K562 (cell line): ENCODE measurements around the gene TLE3. TPM values are rescaled to one million over a fixed set of nuclear protein-coding genes. Genes with fewer than 3 reads are reported as not detected.

ENCODE experiments used
- AFF4 ChIP-seq: sonication (generic); formaldehyde crosslinking; IDR thresholded peaks from 2 replicates; pipeline ENCODE4 v1.8.0; 2023; ENCODE audit warnings: mild to moderate bottlenecking, missing genetic modification reagents
- BRF1 ChIP-seq: IDR thresholded peaks from 3 replicates; pipeline ENCODE4 v1.6.1; 2011; ENCODE audit warnings: borderline replicate concordance, mild to moderate bottlenecking; ENCODE audit not compliant: insufficient read length; ENCODE audit errors: extremely low read depth
- CEBPB ChIP-seq: fragments of 450-650 bp; IDR thresholded peaks from 2 replicates; pipeline ENCODE4 v1.6.1; 2016; ENCODE audit warnings: missing genetic modification characterization, missing compliant biosample characterization
- CREM ChIP-seq: IDR thresholded peaks from 2 replicates; pipeline ENCODE4 v1.6.1; 2014; ENCODE audit warnings: antibody characterized with exemption, low read depth
- CXXC5 ChIP-seq: fragments of 250-450 bp; sonication (Bioruptor Pico); IDR thresholded peaks from 2 replicates; pipeline ENCODE4 v1.8.0; 2022; ENCODE audit warnings: inconsistent platforms, mild to moderate bottlenecking, moderate library complexity
- DMBX1 ChIP-seq: fragments of 250-450 bp; sonication (Bioruptor Pico); IDR thresholded peaks from 2 replicates; pipeline ENCODE4 v1.8.0; 2022; ENCODE audit warnings: inconsistent platforms, mild to moderate bottlenecking, moderate library complexity, borderline replicate concordance
- FIP1L1 ChIP-seq: fragments of 200-400 bp; formaldehyde crosslinking; IDR thresholded peaks from 2 replicates; pipeline ENCODE4 v1.6.1; 2018; ENCODE audit warnings: mild to moderate bottlenecking, low read depth, low read length; ENCODE audit not compliant: poor library complexity, severe bottlenecking
- GABPB1 ChIP-seq: sonication (generic); formaldehyde crosslinking; IDR thresholded peaks from 2 replicates; pipeline ENCODE4 v1.8.0; 2022; ENCODE audit warnings: mild to moderate bottlenecking, missing genetic modification reagents
- HDAC1 ChIP-seq, 2 experiments: fragments of 450-650 bp; IDR thresholded peaks; 2 replicates each; pipeline ENCODE4 v1.6.1; 2016 to 2017; ENCODE audit warnings: inconsistent platforms in 1 of 2, mild to moderate bottlenecking in 1 of 2, moderate library complexity in 1 of 2
- HMGN3 ChIP-seq: IDR thresholded peaks from 2 replicates; pipeline ENCODE4 v1.6.1; 2011; ENCODE audit warnings: borderline replicate concordance, low read depth, mild to moderate bottlenecking, mixed read lengths, low read length; ENCODE audit not compliant: insufficient read length; ENCODE audit errors: extremely low read depth
- MAX ChIP-seq: sonication (generic); formaldehyde crosslinking; IDR thresholded peaks from 2 replicates; pipeline ENCODE4 v1.9.0; 2022; ENCODE audit warnings: mild to moderate bottlenecking, missing genetic modification reagents
- MTA3 ChIP-seq: fragments of 450-650 bp; formaldehyde crosslinking; IDR thresholded peaks from 2 replicates; pipeline ENCODE4 v1.6.1; 2017; ENCODE audit warnings: mild to moderate bottlenecking, borderline replicate concordance
- NFE2 ChIP-seq: IDR thresholded peaks from 2 replicates; pipeline ENCODE4 v1.6.1; 2014; ENCODE audit warnings: antibody characterized with exemption, low read depth
- PKNOX1 ChIP-seq: fragments of 450-650 bp; IDR thresholded peaks from 2 replicates; pipeline ENCODE4 v1.6.1; 2016
- POLR2G ChIP-seq: fragments of 200-400 bp; formaldehyde crosslinking; IDR thresholded peaks from 2 replicates; pipeline ENCODE4 v1.6.1; 2017; ENCODE audit warnings: low read depth, mild to moderate bottlenecking, antibody characterized with exemption, low read length, moderate library complexity
- PTRF ChIP-seq: fragments of 450-650 bp; IDR thresholded peaks from 2 replicates; pipeline ENCODE4 v1.6.1; 2016; ENCODE audit warnings: mild to moderate bottlenecking, missing genetic modification characterization, missing compliant biosample characterization
- RBM34 ChIP-seq: fragments of 200-400 bp; formaldehyde crosslinking; IDR thresholded peaks from 2 replicates; pipeline ENCODE4 v1.6.1; 2018; ENCODE audit warnings: low read length, borderline replicate concordance; ENCODE audit not compliant: insufficient read depth
- SRF ChIP-seq, 2 experiments: fragments of 250-450, 450-650 bp in 1 of 2; sonication (Bioruptor Pico) in 1 of 2; sonication (generic) in 1 of 2; formaldehyde crosslinking; IDR thresholded peaks; 2 replicates each; pipeline versions ENCODE4 v1.5.0 to v1.5.1; 2020 to 2022; ENCODE audit warnings: mild to moderate bottlenecking in 1 of 2, missing genetic modification reagents in 1 of 2
- SUPT5H ChIP-seq: fragments of 450-650 bp; IDR thresholded peaks from 2 replicates; pipeline ENCODE4 v1.6.1; 2016
- ZFX ChIP-seq: sonication (generic); formaldehyde crosslinking; IDR thresholded peaks from 2 replicates; pipeline ENCODE4 v1.8.0; 2022; ENCODE audit warnings: mild to moderate bottlenecking, missing genetic modification reagents, moderate library complexity
- ZNF143 ChIP-seq: sonication (generic); formaldehyde crosslinking; IDR thresholded peaks from 2 replicates; pipeline ENCODE4 v1.9.0; 2022; ENCODE audit warnings: mild to moderate bottlenecking, missing genetic modification reagents
- ZNF165 ChIP-seq: fragments of 250-450 bp; sonication (Bioruptor Pico); IDR thresholded peaks from 2 replicates; pipeline ENCODE4 v1.4.0; 2020; ENCODE audit warnings: borderline replicate concordance
- ZNF644 ChIP-seq: fragments of 200-800 bp; sonication (Bioruptor generic); IDR thresholded peaks from 2 replicates; pipeline ENCODE4 v1.6.1; 2016; ENCODE audit warnings: low read depth, missing genetic modification characterization, missing compliant biosample characterization
- polyA plus RNA-seq, 8 experiments: library from polyadenylated mRNA; depleted of rRNA in 4 of 8; stranded (reverse) in 5 of 8; unstranded in 3 of 8; fragments of >200 nt; fragmentation: Nextera tagmentation in 2 of 8; fragmentation: Illumina TruSeq in 1 of 8; extraction: Ambion mirVana in 2 of 8; extraction: Trizol in 1 of 8; gene quantifications; 2 replicates each; pipeline versions ENCODE4 v1.2.1 to v1.2.3, GENCODE V29; 2011 to 2014; ENCODE audit warnings: inconsistent platforms in 1 of 8, missing spikeins in 1 of 8
- total RNA-seq, 7 experiments: library from RNA; depleted of rRNA in 6 of 7; stranded (reverse); fragments of >200 nt in 6 of 7; fragmentation: Illumina TruSeq in 2 of 7; extraction: Trizol in 2 of 7; gene quantifications; 2 replicates each; pipeline versions ENCODE4 v1.2.1 to v1.2.3, GENCODE V29; 2011 to 2021; ENCODE audit warnings: low replicate concordance in 1 of 7

TLE3 gene
- total and polyA plus RNA-seq, 9 of the 15 experiments (the other 6 are each of a cell fraction or from before 2014, with no cell fraction given), result 1.5 to 84.2 (median 14.1) TPM

GRCh38 chr15:70100474-70101341 lies 3.0 kb upstream of the TLE3 start (continued):
- TF ChIP-seq PKNOX1 (no peak), ZFX (CRISPR knock-in tag) (0 out of 2 replicates have a peak, but pooled peaks have one; percentile 41), ZNF644 (tag) (no peak), ZNF143 (no peak), CEBPB (peak; percentile 56), HMGN3 (peak; percentile 67), BRF1 (no peak), NFE2 (no peak), CXXC5 (CRISPR knock-in tag) (peak; percentile 78), GABPB1 (CRISPR knock-in tag) (peak; percentile 24; the same call in 1 of the 2 replicates), POLR2G (peak; percentile 85), SUPT5H (0 out of 2 replicates have a peak, but pooled peaks have one; percentile 31), MAX (peak; percentile 64; the same call in 1 of the 2 replicates), AFF4 (no peak), HDAC1 (IDR thresholded peaks at IDR 0.05) (peak in 1 of 2 experiments; percentile 49; a peak in 1 of 4 replicates), MTA3 (peak; percentile 72; the same call in 1 of the 2 replicates), SRF (CRISPR knock-in tag; IDR thresholded peaks at IDR 0.05) (0 out of 4 replicates have a peak, but pooled peaks of 1 of the 2 experiments have one; percentile 26), PTRF (tag) (no peak), CREM (peak; percentile 46; the same call in 1 of the 2 replicates), FIP1L1 (peak; percentile 68), RBM34 (no peak), ZNF165 (CRISPR knock-in tag) (no peak), DMBX1 (CRISPR knock-in tag) (peak; percentile 57; the same call in 1 of the 2 replicates)
